ENCODE measurements around the gene FSTL4. TPM values are rescaled to one million over a fixed set of nuclear protein-coding genes. Genes with fewer than 3 reads are reported as not detected.

The FSTL4 gene
- total RNA-seq, 1 experiment from 2014 or later = 2.7 TPM

GRCh38 chr5:133530270-133530669 is 82.1 kb downstream of the FSTL4 start:
- Mint-ChIP-seq H3K36me3 (ENCODE audit: insufficient read depth, unreplicated experiment) (no peaks in the 10 kb centered on the region), H3K27me3 (ENCODE audit: insufficient read depth, unreplicated experiment) (peaks cover 3% of the 10 kb centered on the region), H3K4me1 (ENCODE audit: low read depth, unreplicated experiment) (no peaks in the 10 kb centered on the region), H3K4me3 (ENCODE audit: unreplicated experiment) (no peak overlapping the region), H3K9me3 (ENCODE audit: unreplicated experiment) (no peaks in the 10 kb centered on the region), H3K27ac (ENCODE audit: unreplicated experiment) (no peak overlapping the region)
- DNase-seq = no peak
- POLR2A ChIA-PET = no interaction called here
- no peaks in the 10 kb centered on the region for H3K9me3 ChIP-seq
- no peak overlapping the region for H3K4me3 ChIP-seq (ENCODE audit: low read depth, low read length)
- H3K27me3 ChIP-seq (replicated peaks; ENCODE audit: control insufficient read depth, insufficient read depth, low read length) = no peaks in the 10 kb centered on the region; the same call in 1 of the 2 replicates
- TF ChIP-seq CTCF (IDR thresholded peaks at IDR 0.05; ENCODE audit: insufficient read depth in 1 of 2, low read depth in 1 of 2, low read length in 1 of 2, severe bottlenecking in 1 of 2, unreplicated experiment in 1 of 2) = no peak
- H3K36me3 ChIP-seq (ENCODE audit: control insufficient read depth, insufficient read depth, low read length) = no peaks in the 10 kb centered on the region
- intact Hi-C loops (cut with micrococcal nuclease; ENCODE audit: unreplicated experiment) = no loop called here
- CTCF ChIA-PET = no interaction called here
- no TSS peak for BruUV-seq (replicated peaks)
- H3K4me1 ChIP-seq = no peaks in the 10 kb centered on the region

GRCh38 chr5:133528841-133529240 is 83.5 kb downstream of the FSTL4 start:
- H3K27ac Mint-ChIP-seq (ENCODE audit: unreplicated experiment) = no peak overlapping the region
- no TSS peak for BruUV-seq (replicated peaks)
- no peaks in the 10 kb centered on the region for H3K36me3 Mint-ChIP-seq (ENCODE audit: insufficient read depth, unreplicated experiment)
- TF ChIP-seq CTCF (IDR thresholded peaks at IDR 0.05; ENCODE audit: insufficient read depth in 1 of 2, low read depth in 1 of 2, low read length in 1 of 2, severe bottlenecking in 1 of 2, unreplicated experiment in 1 of 2) = no peak
- ChIA-PET POLR2A (no interaction called here), CTCF (no interaction called here)
- peaks cover 3% of the 10 kb centered on the region for H3K27me3 Mint-ChIP-seq (ENCODE audit: insufficient read depth, unreplicated experiment)
- H3K4me1 Mint-ChIP-seq (ENCODE audit: low read depth, unreplicated experiment) = no peaks in the 10 kb centered on the region
- Histone ChIP-seq H3K27me3 (replicated peaks; ENCODE audit: control insufficient read depth, insufficient read depth, low read length) (no peaks in the 10 kb centered on the region; the same call in 1 of the 2 replicates), H3K36me3 (ENCODE audit: control insufficient read depth, insufficient read depth, low read length) (no peaks in the 10 kb centered on the region), H3K4me3 (ENCODE audit: low read depth, low read length) (no peak overlapping the region), H3K9me3 (no peaks in the 10 kb centered on the region), H3K4me1 (no peaks in the 10 kb centered on the region)
- H3K9me3 Mint-ChIP-seq (ENCODE audit: unreplicated experiment) = no peaks in the 10 kb centered on the region
- DNase-seq = no peak
- no peak overlapping the region for H3K4me3 Mint-ChIP-seq (ENCODE audit: unreplicated experiment)
- intact Hi-C loops (cut with micrococcal nuclease; ENCODE audit: unreplicated experiment) = no loop called here

GRCh38 chr5:133527311-133527710 is 85.0 kb downstream of the FSTL4 start:
- no TSS peak for BruUV-seq (replicated peaks)
- no peaks in the 10 kb centered on the region for H3K4me1 Mint-ChIP-seq (ENCODE audit: low read depth, unreplicated experiment)
- DNase-seq = no peak
- ChIA-PET POLR2A (no interaction called here), CTCF (no interaction called here)
- no peak overlapping the region for H3K27ac Mint-ChIP-seq (ENCODE audit: unreplicated experiment)
- H3K36me3 ChIP-seq (ENCODE audit: control insufficient read depth, insufficient read depth, low read length) = no peaks in the 10 kb centered on the region
- peaks cover 7% of the 10 kb centered on the region for H3K27me3 Mint-ChIP-seq (ENCODE audit: insufficient read depth, unreplicated experiment)
- no peaks in the 10 kb centered on the region for H3K36me3 Mint-ChIP-seq (ENCODE audit: insufficient read depth, unreplicated experiment)
- H3K4me3 ChIP-seq (ENCODE audit: low read depth, low read length) = no peak overlapping the region
- H3K27me3 ChIP-seq (replicated peaks; ENCODE audit: control insufficient read depth, insufficient read depth, low read length) = no peaks in the 10 kb centered on the region
- TF ChIP-seq CTCF (IDR thresholded peaks at IDR 0.05; ENCODE audit: insufficient read depth in 1 of 2, low read depth in 1 of 2, low read length in 1 of 2, severe bottlenecking in 1 of 2, unreplicated experiment in 1 of 2) = no peak
- intact Hi-C loops (cut with micrococcal nuclease; ENCODE audit: unreplicated experiment) = no loop called here
- no peaks in the 10 kb centered on the region for H3K4me1 ChIP-seq
- no peaks in the 10 kb centered on the region for H3K9me3 Mint-ChIP-seq (ENCODE audit: unreplicated experiment)
- no peaks in the 10 kb centered on the region for H3K9me3 ChIP-seq
- H3K4me3 Mint-ChIP-seq (ENCODE audit: unreplicated experiment) = no peak overlapping the region
